ENCODE data around the gene MARVELD1.

DNA sequence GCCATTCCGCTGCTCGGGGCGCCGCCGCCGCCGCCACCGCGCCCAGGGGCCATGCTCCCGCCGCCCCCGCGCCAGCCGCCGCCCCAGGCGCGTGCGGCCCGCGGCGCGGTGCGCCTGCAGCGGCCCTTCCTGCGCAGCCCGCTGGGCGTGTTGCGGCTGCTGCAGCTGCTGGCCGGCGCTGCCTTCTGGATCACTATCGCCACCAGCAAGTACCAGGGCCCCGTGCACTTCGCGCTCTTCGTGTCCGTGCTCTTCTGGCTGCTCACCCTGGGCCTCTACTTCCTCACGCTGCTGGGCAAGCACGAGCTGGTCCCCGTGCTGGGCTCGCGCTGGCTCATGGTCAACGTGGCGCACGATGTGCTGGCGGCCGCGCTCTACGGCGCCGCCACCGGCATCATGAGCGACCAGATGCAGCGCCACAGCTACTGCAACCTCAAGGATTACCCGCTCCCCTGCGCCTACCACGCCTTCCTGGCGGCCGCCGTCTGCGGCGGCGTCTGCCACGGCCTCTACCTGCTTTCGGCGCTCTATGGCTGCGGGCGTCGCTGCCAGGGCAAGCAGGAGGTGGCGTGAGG lies 383 bp downstream of the MARVELD1 start:
- TF ChIP-seq GATA3 (IDR thresholded peaks at IDR 0.05; ENCODE audit: low read depth, low read length) (no peak), GATA2 (IDR thresholded peaks at IDR 0.05; ENCODE audit: low read depth, low read length) (no peak)

Measured in SH-SY5Y (cell line).